Inflammatory macrophage (primary cell): ENCODE results near the gene PROX2.

ENCODE experiments used
- DNase-seq, 2 donors: peaks; one replicate each; pipeline ENCODE4 v3.0.0-alpha.2; 2020 to 2022
- total RNA-seq, 18 experiments: gene quantifications; one replicate each; lab custom pipeline; 2026; ENCODE audit warnings: mixed read lengths in 6 of 18, inconsistent platforms in 2 of 18; lab: John Stamatoyannopoulos, UW

Gene PROX2, protein sequence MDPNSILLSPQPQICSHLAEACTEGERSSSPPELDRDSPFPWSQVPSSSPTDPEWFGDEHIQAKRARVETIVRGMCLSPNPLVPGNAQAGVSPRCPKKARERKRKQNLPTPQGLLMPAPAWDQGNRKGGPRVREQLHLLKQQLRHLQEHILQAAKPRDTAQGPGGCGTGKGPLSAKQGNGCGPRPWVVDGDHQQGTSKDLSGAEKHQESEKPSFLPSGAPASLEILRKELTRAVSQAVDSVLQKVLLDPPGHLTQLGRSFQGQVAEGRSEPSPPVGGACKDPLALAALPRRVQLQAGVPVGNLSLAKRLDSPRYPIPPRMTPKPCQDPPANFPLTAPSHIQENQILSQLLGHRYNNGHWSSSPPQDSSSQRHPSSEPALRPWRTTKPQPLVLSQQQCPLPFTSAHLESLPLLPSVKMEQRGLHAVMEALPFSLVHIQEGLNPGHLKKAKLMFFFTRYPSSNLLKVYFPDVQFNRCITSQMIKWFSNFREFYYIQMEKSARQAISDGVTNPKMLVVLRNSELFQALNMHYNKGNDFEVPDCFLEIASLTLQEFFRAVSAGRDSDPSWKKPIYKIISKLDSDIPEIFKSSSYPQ
- 0 to 1.2 (median 0.51) reads per million in 18 experiments for total RNA-seq

DNA sequence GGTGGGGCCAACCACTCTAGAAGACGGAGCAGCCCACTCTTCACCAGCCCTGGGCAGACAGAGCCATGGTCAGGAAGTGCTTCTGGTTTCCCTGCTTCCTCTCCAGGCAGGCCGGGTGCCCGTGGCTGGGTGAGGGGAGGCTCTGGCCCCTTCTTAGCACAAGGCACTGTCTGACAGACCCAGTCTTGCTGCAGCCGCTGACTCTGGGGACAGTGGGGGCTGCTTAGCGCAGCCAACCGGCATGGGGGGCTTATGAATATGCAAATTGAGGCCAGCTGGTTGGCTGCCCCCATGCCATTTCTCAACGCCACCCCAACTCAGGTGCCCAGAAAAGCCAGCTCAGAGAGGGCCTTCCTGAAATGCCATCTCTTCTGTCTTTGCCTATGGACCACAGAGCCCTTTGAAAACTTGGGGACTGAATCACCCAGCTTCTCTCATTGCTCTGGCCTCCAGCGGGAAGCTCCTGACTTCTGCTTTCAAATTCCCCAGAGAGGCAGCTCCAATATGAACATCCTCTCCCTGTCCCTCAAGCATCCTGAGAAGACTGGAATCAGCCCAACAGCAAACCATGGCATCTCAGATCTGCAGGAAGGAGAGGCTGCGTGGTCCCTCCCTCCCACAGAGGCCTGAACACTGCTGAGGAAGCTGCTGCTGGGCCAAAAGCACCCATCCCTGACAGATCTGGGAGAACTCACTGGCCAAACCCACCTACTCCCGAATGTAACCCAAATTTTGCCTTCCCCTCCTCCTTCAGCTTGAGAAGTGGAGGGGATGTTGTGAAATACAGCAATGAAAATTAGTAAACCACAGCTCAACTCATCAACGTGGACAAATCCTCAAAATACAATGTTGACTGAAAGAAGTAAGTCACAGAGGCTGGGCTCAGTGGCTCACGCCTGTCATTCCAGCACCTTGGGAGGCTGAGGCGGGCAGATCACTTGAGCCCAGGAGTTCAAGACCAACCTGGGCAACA lies at the start of gene PROX2:
Gene PROX2, minus strand, starts transcription at position 205 of the 973 bp plus-strand sequence. CDS start 12,311 bp downstream, outside the sequence.
- peak; percentile 24 to 55 for DNase-seq

DNA sequence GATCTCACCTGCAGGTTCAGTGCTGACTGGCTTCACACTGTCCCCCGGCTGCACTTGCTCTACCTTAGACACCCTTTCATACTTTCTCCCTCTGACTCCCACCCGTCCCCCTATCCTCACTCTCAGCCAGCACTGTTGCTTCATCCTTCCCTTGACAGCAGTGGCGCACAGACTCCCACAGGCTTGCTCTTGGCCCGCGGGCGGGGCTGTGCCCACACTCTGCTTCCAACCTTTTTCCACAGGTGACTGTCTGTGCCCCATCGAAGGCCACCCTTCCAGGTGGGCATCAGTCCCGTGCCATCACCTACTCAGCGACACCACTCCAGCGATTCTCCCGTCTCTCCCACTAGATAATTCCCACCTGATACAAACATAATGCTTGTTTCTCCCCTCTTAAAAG lies 48.1 kb upstream of the PROX2 start:
- no peak for DNase-seq

GRCh38 chr14:74922752-74923401 lies 46.9 kb upstream of the PROX2 start, which contains the start of gene RPS6KL1:
TSS of gene RPS6KL1 (minus strand) at chr14:74923260. CDS start at chr14:74921541, 1,719 bp downstream.
- peak; percentile 62 to 88 for DNase-seq

DNA sequence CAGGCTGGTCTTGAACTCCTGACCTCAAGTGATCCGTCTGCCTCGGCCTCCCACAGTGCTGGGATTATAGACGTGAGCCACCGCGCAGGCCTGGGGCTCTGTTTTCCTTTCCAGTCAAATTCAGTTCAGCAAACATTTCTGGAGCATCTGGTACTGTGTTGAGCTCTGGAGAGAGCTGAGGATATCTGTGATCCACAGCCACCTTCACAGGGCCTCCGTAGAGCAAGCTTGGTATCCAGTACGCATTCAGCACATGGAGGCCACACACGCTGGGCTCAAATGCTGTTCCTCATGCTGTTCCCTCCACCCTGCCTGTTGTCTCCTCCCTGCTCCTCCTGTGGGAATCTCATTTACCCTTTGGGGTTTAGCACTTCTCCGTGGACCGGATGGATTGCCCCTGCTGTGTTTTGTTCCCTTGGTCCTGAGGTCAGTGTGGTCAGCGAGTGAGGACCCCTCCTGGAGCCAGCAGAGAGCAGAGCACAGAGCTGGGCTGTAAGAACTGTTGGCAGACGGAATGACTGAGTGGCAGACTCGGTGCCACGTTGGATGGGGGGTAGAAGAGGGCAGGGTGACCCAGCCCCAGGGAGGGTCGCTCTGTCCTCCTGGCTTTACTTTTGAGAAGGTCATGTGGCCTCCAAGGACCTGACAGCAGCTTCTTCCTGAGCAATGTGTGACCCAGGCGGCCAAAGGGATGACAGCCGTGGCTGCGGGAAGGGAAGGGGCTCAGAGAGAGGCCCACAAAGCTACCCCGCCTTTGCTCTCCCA lies 46.2 kb upstream of the PROX2 start:
- DNase-seq = no peak

- no peak for DNase-seq
Measured at GRCh38 chr14:74921053-74921620, 45.2 kb upstream of the PROX2 start.

GRCh38 chr14:74920281-74920680 lies 44.3 kb upstream of the PROX2 start:
- no peak for DNase-seq

DNA sequence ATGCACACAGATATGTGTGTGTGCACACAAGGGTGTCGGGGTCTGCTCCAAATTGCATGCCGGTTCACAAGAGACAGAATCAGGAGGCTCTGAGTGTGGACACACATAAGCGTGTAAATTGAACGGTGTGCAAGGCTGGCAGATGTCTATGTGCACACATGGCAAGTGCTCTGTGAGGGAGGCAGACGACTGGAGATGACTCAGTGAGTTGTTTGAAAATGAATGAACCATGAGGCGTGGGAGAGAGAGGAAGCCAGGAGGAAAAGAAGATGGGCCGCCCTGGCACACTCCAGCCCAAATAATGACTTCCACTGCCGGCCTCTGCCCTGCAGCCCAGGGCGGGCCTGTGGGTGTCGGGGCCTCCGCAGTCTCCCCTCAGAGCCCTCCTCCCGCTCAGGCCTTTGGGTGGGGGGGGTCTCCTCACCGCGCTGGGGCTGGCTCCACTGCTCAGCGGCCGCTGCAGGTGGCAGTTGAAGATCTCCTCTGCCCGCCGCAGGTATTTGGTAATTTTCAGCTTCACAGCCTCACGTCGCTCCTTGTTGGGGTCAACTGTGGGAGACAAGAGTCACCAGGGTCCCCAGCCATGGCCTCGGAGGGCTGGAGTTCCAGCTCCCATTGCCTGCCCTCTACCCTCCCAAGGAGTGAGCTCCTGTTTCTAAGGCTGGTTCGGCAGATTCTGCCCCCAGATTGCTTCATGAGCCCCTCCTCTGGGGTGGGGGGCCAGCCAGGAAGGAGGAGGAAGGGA lies 43.6 kb upstream of the PROX2 start:
- peak in 1 of 2 donors; percentile 36 for DNase-seq

- DNase-seq = no peak
Measured at GRCh38 chr14:74918380-74918779, 42.4 kb upstream of the PROX2 start.

GRCh38 chr14:74917646-74918081 lies 41.7 kb upstream of the PROX2 start:
- no peak for DNase-seq

- no peak for DNase-seq
Measured at GRCh38 chr14:74917178-74917543, 41.2 kb upstream of the PROX2 start.

- DNase-seq = no peak
Measured at GRCh38 chr14:74915826-74916225, 39.9 kb upstream of the PROX2 start.

- no peak for DNase-seq
Measured at GRCh38 chr14:74915426-74915825, 39.5 kb upstream of the PROX2 start.

GRCh38 chr14:74913986-74914573 lies 38.1 kb upstream of the PROX2 start:
- DNase-seq = peak; percentile 52 to 65

DNA sequence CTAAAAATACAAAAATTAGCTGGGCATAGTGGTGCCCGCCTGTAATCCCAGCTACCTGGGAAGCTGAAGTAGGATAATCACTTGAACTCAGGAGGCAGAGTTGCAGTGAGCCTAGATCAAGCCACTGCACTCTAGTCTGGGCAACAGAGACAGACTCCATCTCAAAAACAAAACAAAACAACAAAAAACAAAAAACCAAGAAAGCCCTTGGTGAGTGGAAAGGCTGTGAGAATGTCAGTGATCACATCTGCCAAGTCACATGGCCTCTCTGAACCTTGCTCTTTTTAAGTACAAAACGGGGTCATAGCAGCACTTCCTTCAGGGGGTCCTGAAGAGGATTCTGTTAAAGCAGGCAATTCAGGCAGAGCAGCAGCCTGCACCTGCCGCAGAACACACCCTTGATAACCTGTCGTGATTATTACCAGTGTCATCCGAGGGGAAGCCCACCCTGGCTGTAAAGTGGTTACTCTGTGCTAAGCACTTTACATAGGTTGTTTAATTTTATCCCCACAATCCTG lies 37.5 kb upstream of the PROX2 start:
- DNase-seq = no peak

GRCh38 chr14:74912801-74913200 lies 36.9 kb upstream of the PROX2 start:
- no peak for DNase-seq

DNA sequence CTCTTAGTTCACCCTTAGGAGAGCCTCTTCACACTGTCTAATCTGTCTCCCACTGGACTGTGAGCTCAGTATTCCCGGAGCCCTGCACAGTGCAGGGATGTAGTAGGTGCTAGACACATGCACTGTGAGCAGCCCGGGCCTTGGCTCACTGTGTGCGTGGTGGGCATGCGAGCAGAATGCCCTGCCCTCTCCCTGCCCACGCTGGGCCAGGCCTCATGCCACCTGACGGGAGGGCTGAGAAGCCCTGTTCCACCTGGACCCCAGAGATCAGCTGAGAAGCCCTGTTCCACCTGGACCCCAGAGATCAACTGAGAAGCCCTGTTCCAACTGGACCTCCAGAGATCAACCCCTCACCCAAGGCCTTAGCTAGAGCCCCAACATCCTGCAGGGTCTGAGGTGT lies 36.2 kb upstream of the PROX2 start:
- DNase-seq = no peak

DNA sequence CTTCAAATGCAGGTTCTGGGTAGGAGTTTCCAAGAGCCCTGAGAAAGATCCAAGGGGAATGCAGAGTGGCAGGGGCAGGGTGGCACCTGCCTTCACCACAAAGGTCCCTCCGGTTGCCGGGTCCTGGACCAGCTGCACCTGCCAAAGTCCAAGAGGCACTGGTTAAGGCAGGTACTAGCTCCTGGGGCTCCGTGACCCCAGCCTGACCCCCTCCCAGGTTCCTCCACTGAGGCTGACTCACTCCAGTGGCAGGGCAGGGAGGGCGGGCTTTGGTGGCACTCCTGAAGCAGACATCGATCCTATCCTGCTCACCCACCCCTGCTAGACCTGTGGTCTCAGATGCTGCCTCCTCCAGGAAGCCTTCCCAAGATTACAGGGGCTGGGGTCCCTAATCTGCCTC lies 35.8 kb upstream of the PROX2 start:
- no peak for DNase-seq

DNA sequence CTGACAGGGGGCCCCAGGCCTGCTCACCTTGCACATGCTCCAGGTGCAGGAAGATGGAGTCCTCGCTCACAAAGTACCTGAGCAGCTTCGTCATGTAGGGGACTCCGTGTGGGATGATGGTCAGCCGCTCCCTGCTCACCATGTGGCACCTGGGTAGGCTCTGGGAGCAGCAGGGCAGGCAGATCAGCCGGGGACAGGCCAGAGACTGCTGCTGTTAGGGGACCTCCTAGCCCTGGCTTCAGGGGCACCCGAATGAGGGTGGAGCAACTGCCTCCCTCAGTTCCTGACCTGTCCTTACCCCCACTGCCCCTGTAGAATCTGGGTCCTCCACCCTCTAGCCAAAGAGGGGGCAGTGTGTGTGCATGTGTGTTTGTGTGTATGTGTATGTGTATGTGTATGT lies 35.3 kb upstream of the PROX2 start:
- DNase-seq = no peak

GRCh38 chr14:74910556-74910955 lies 34.6 kb upstream of the PROX2 start:
- DNase-seq = no peak

DNA sequence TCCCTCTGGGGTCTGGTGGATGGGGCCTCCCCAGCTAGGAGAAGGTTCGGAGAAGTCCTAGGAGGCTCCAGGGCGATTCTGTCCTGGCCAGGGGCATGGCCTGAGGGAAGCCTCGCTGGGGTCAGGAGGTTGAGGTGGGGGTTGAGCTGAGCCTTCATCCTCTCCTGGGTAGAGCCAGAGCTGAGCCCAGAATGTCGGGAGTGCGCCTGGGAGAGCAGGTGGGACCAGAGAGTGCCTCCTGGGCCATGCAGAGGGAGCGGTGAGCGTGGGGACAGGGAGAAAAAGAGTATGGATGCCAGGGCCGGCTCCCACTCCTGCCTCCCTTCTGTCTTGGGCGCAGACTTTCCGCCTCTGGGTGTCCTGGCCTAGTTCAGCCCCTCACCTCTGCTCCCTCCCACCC lies 34.0 kb upstream of the PROX2 start:
- DNase-seq = no peak
